Measurements from ENCODE around the gene PLSCR3.

The PLSCR3 gene

GRCh38 chr17:7432296-7432695, 38.0 kb upstream of the PLSCR3 start:
- Histone ChIP-seq H3K36me3 (ENCODE audit: insufficient read depth, low read length) (no peaks in the 10 kb centered on the region), H3K4me2 (ENCODE audit: low read length) (no peak overlapping the region), H3K9me2 (ENCODE audit: low read depth, low read length) (no peaks in the 10 kb centered on the region), H3K79me2 (ENCODE audit: insufficient read depth, low read length) (no peaks in the 10 kb centered on the region), H3K27me3 (ENCODE audit: insufficient read depth, low read length) (no peaks in the 10 kb centered on the region), H3K9me3 (ENCODE audit: low read length) (no peaks in the 10 kb centered on the region), H3F3A (ENCODE audit: insufficient read depth, low read length) (no peaks in the 10 kb centered on the region), H3K27ac (ENCODE audit: low read depth, low read length, poor library complexity, severe bottlenecking) (no peak overlapping the region), H4K20me1 (ENCODE audit: insufficient read depth, low read length) (no peaks in the 10 kb centered on the region), H2AFZ (ENCODE audit: low read length) (no peak overlapping the region), H3K4me1 (ENCODE audit: insufficient read depth, low read length, severe bottlenecking) (peaks cover 11% of the 10 kb centered on the region), H3K4me3 (ENCODE audit: low read depth, low read length, poor library complexity, severe bottlenecking) (no peak overlapping the region), H3K9ac (ENCODE audit: low read length) (no peak overlapping the region)
- TF ChIP-seq, protein P1, sequence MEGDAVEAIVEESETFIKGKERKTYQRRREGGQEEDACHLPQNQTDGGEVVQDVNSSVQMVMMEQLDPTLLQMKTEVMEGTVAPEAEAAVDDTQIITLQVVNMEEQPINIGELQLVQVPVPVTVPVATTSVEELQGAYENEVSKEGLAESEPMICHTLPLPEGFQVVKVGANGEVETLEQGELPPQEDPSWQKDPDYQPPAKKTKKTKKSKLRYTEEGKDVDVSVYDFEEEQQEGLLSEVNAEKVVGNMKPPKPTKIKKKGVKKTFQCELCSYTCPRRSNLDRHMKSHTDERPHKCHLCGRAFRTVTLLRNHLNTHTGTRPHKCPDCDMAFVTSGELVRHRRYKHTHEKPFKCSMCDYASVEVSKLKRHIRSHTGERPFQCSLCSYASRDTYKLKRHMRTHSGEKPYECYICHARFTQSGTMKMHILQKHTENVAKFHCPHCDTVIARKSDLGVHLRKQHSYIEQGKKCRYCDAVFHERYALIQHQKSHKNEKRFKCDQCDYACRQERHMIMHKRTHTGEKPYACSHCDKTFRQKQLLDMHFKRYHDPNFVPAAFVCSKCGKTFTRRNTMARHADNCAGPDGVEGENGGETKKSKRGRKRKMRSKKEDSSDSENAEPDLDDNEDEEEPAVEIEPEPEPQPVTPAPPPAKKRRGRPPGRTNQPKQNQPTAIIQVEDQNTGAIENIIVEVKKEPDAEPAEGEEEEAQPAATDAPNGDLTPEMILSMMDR (IDR thresholded peaks at IDR 0.05; ENCODE audit: low read length), result no peak
- TF ChIP-seq EZH2 (IDR thresholded peaks at IDR 0.05; ENCODE audit: borderline replicate concordance, low read length), result no peak

- no peaks in the 10 kb centered on the region for H3K9me3 ChIP-seq (ENCODE audit: low read length)
- H3K9me2 ChIP-seq (ENCODE audit: low read depth, low read length), result no peaks in the 10 kb centered on the region
- H3F3A ChIP-seq (ENCODE audit: insufficient read depth, low read length), result no peaks in the 10 kb centered on the region
- TF ChIP-seq EZH2 (IDR thresholded peaks at IDR 0.05; ENCODE audit: borderline replicate concordance, low read length), result no peak
- TF ChIP-seq, protein P1 (IDR thresholded peaks at IDR 0.05; ENCODE audit: low read length), result no peak
- no peak overlapping the region for H3K4me2 ChIP-seq (ENCODE audit: low read length)
- no peak overlapping the region for H3K9ac ChIP-seq (ENCODE audit: low read length)
- H3K4me1 ChIP-seq (ENCODE audit: insufficient read depth, low read length, severe bottlenecking), result peaks cover 3% of the 10 kb centered on the region
- no peak overlapping the region for H3K27ac ChIP-seq (ENCODE audit: low read depth, low read length, poor library complexity, severe bottlenecking)
- H3K79me2 ChIP-seq (ENCODE audit: insufficient read depth, low read length), result no peaks in the 10 kb centered on the region
- no peak overlapping the region for H2AFZ ChIP-seq (ENCODE audit: low read length)
- H3K27me3 ChIP-seq (ENCODE audit: insufficient read depth, low read length), result no peaks in the 10 kb centered on the region
- H3K4me3 ChIP-seq (ENCODE audit: low read depth, low read length, poor library complexity, severe bottlenecking), result no peak overlapping the region
- H3K36me3 ChIP-seq (ENCODE audit: insufficient read depth, low read length), result no peaks in the 10 kb centered on the region
- H4K20me1 ChIP-seq (ENCODE audit: insufficient read depth, low read length), result no peaks in the 10 kb centered on the region
These were observed 36.9 kb upstream of the PLSCR3 start for GRCh38 chr17:7431231-7431630.

- Histone ChIP-seq H3K4me2 (ENCODE audit: low read length) (no peak overlapping the region), H3K9me2 (ENCODE audit: low read depth, low read length) (no peaks in the 10 kb centered on the region), H2AFZ (ENCODE audit: low read length) (no peak overlapping the region), H3K79me2 (ENCODE audit: insufficient read depth, low read length) (no peaks in the 10 kb centered on the region), H3K27ac (ENCODE audit: low read depth, low read length, poor library complexity, severe bottlenecking) (no peak overlapping the region), H3K9me3 (ENCODE audit: low read length) (no peaks in the 10 kb centered on the region), H3F3A (ENCODE audit: insufficient read depth, low read length) (no peaks in the 10 kb centered on the region), H3K9ac (ENCODE audit: low read length) (no peak overlapping the region), H3K4me1 (ENCODE audit: insufficient read depth, low read length, severe bottlenecking) (no peaks in the 10 kb centered on the region), H4K20me1 (ENCODE audit: insufficient read depth, low read length) (no peaks in the 10 kb centered on the region), H3K36me3 (ENCODE audit: insufficient read depth, low read length) (no peaks in the 10 kb centered on the region), H3K27me3 (ENCODE audit: insufficient read depth, low read length) (no peaks in the 10 kb centered on the region), H3K4me3 (ENCODE audit: low read depth, low read length, poor library complexity, severe bottlenecking) (no peak overlapping the region)
- no peak for TF ChIP-seq EZH2 (IDR thresholded peaks at IDR 0.05; ENCODE audit: borderline replicate concordance, low read length)
- TF ChIP-seq, protein P1 (IDR thresholded peaks at IDR 0.05; ENCODE audit: low read length), result no peak
These were observed 35.4 kb upstream of the PLSCR3 start for GRCh38 chr17:7429722-7430121.

Data from OCI-LY1 (cell line).